H9 (cell line): ENCODE measurements around the gene TTC28. TPM values are rescaled to one million over a fixed set of nuclear protein-coding genes. Genes with fewer than 3 reads are reported as not detected.
A peak's percentile ranks its signal among the peaks of the same experiment; 100 is the strongest.

Experiments
- DNase-seq: peaks from one replicate; pipeline ENCODE4 v3.0.0-alpha.2; 2017
- H2AFZ ChIP-seq: one replicate; pipeline ENCODE4 v1.6.1; 2013; ENCODE audit warnings: mild to moderate bottlenecking, low read length, control low read depth, moderate library complexity
- H2AK5ac ChIP-seq: 2 replicates; pipeline ENCODE4 v1.6.1; 2013; ENCODE audit warnings: low read length, control low read depth, mixed read lengths; ENCODE audit not compliant: insufficient read length
- H2BK120ac ChIP-seq: one replicate; pipeline ENCODE4 v1.6.1; 2013; ENCODE audit warnings: low read depth, mild to moderate bottlenecking, low read length, control low read depth, inconsistent platforms; ENCODE audit not compliant: poor library complexity, severe bottlenecking
- H2BK12ac ChIP-seq: 2 replicates; pipeline ENCODE4 v1.6.1; 2013; ENCODE audit warnings: low read length, control low read depth, mixed read lengths, low read depth; ENCODE audit not compliant: insufficient read length
- H2BK15ac ChIP-seq: 2 replicates; pipeline ENCODE4 v1.6.1; 2013; ENCODE audit warnings: low read depth, low read length, control low read depth
- H2BK20ac ChIP-seq: one replicate; pipeline ENCODE4 v1.6.1; 2013; ENCODE audit warnings: low read depth, mild to moderate bottlenecking, low read length, control low read depth, inconsistent platforms; ENCODE audit not compliant: poor library complexity, severe bottlenecking
- H2BK5ac ChIP-seq: 2 replicates; pipeline ENCODE4 v1.6.1; 2013; ENCODE audit warnings: low read length, control low read depth, mixed read lengths; ENCODE audit not compliant: insufficient read length
- H3K14ac ChIP-seq: 2 replicates; pipeline ENCODE4 v1.6.1; 2013; ENCODE audit warnings: low read length, control low read depth; ENCODE audit not compliant: insufficient read depth
- H3K18ac ChIP-seq: 2 replicates; pipeline ENCODE4 v1.6.1; 2013; ENCODE audit warnings: low read depth, mild to moderate bottlenecking, mixed read lengths, low read length, control low read depth; ENCODE audit not compliant: insufficient read length
- H3K23ac ChIP-seq: 2 replicates; pipeline ENCODE4 v1.6.1; 2013; ENCODE audit warnings: low read length, control low read depth, mixed read lengths, low read depth; ENCODE audit not compliant: insufficient read length
- H3K23me2 ChIP-seq: 2 replicates; pipeline ENCODE4 v1.6.1; 2013; ENCODE audit warnings: low read depth, mild to moderate bottlenecking, mixed read lengths, low read length, control low read depth; ENCODE audit not compliant: insufficient read length, poor library complexity, severe bottlenecking
- H3K27ac ChIP-seq: 2 replicates; pipeline ENCODE4 v1.5.1; 2013; ENCODE audit warnings: low read length, control low read depth, mixed read lengths, low read depth; ENCODE audit not compliant: insufficient read length
- H3K27me3 ChIP-seq: 2 replicates; pipeline ENCODE4 v1.6.1; 2013; ENCODE audit warnings: low read length, control low read depth, inconsistent platforms; ENCODE audit not compliant: insufficient read depth
- H3K4ac ChIP-seq: 2 replicates; pipeline ENCODE4 v1.6.1; 2013; ENCODE audit warnings: low read depth, mild to moderate bottlenecking, control low read depth, inconsistent platforms, low read length, moderate library complexity
- H3K4me1 ChIP-seq: 2 replicates; pipeline ENCODE4 v1.6.1; 2013; ENCODE audit warnings: low read length, control low read depth, inconsistent platforms; ENCODE audit not compliant: insufficient read depth
- H3K4me2 ChIP-seq: 2 replicates; pipeline ENCODE4 v1.6.1; 2013; ENCODE audit warnings: low read length, control low read depth, mixed read lengths; ENCODE audit not compliant: insufficient read length, insufficient read depth
- H3K56ac ChIP-seq: 2 replicates; pipeline ENCODE4 v1.6.1; 2013; ENCODE audit warnings: low read depth, mild to moderate bottlenecking, mixed read lengths, low read length, control low read depth; ENCODE audit not compliant: insufficient read length
- H3K79me1 ChIP-seq: 2 replicates; pipeline ENCODE4 v1.6.1; 2013; ENCODE audit warnings: low read depth, mild to moderate bottlenecking, moderate library complexity, low read length, control low read depth, inconsistent platforms; ENCODE audit not compliant: insufficient read depth, poor library complexity, severe bottlenecking
- H3K79me2 ChIP-seq: 2 replicates; pipeline ENCODE4 v1.6.1; 2013; ENCODE audit warnings: low read length, control low read depth, inconsistent platforms; ENCODE audit not compliant: insufficient read depth
- H3K9ac ChIP-seq: 2 replicates; pipeline ENCODE4 v1.6.1; 2013; ENCODE audit warnings: low read length, control low read depth, mixed read lengths; ENCODE audit not compliant: insufficient read length; ENCODE audit errors: extremely low read depth
- H3K9me3 ChIP-seq: one replicate; pipeline ENCODE4 v1.6.1; 2013; ENCODE audit warnings: low read depth, low read length, inconsistent platforms; ENCODE audit not compliant: control insufficient read depth
- H3T11ph ChIP-seq: one replicate; pipeline ENCODE4 v1.6.1; 2013; ENCODE audit warnings: mild to moderate bottlenecking, low read length, control low read depth, inconsistent platforms
- H4K20me1 ChIP-seq: one replicate; pipeline ENCODE4 v1.6.1; 2013; ENCODE audit not compliant: control insufficient read depth, insufficient read length, insufficient read depth
- H4K5ac ChIP-seq: 2 replicates; pipeline ENCODE4 v1.6.1; 2013; ENCODE audit warnings: low read depth, mild to moderate bottlenecking, mixed read lengths, low read length, control low read depth; ENCODE audit not compliant: insufficient read length
- H4K8ac ChIP-seq: replicated peaks from 2 replicates; pipeline ENCODE4 v1.6.1; 2013; ENCODE audit warnings: low read length, control low read depth, mixed read lengths, low read depth; ENCODE audit not compliant: insufficient read length
- H4K91ac ChIP-seq: 2 replicates; pipeline ENCODE4 v1.6.1; 2013; ENCODE audit warnings: low read depth, mild to moderate bottlenecking, moderate library complexity, mixed read lengths, low read length, control low read depth; ENCODE audit not compliant: insufficient read length
- H3K27ac Mint-ChIP-seq, 3 experiments: 2 replicates in 2 of 3; 3 replicates in 1 of 3; pipeline ENCODE4 v1.8.0; 2020 to 2021; ENCODE audit warnings: mixed read lengths in 3 of 3, mild to moderate bottlenecking in 1 of 3, moderate library complexity in 1 of 3
- H3K27me3 Mint-ChIP-seq: 2 replicates; pipeline ENCODE4 v1.8.0; 2021; ENCODE audit warnings: low read depth, mild to moderate bottlenecking, moderate library complexity, mixed read lengths
- H3K36me3 Mint-ChIP-seq, 3 experiments: 2 replicates in 2 of 3; 3 replicates in 1 of 3; pipeline ENCODE4 v1.8.0; 2020 to 2021; ENCODE audit warnings: low read depth in 3 of 3, mixed read lengths in 3 of 3; ENCODE audit not compliant: insufficient read depth in 1 of 3
- H3K4me1 Mint-ChIP-seq, 2 experiments: 2 replicates each; pipeline ENCODE4 v1.8.0; 2020; ENCODE audit warnings: mixed read lengths in 2 of 2
- H3K4me3 Mint-ChIP-seq, 2 experiments: 2 replicates in 1 of 2; 3 replicates in 1 of 2; pipeline ENCODE4 v1.8.0; 2020 to 2021; ENCODE audit warnings: mild to moderate bottlenecking in 2 of 2, mixed read lengths in 2 of 2, moderate library complexity in 1 of 2
- H3K9me3 Mint-ChIP-seq, 2 experiments: 2 replicates in 1 of 2; 3 replicates in 1 of 2; pipeline ENCODE4 v1.8.0; 2020; ENCODE audit warnings: mild to moderate bottlenecking in 2 of 2, mixed read lengths in 2 of 2, moderate library complexity in 1 of 2
- CTCF ChIP-seq: fragments of 200-600 bp; sonication (generic); conservative IDR thresholded peaks from 3 replicates; pipeline ENCODE4 v1.8.0; 2021; ENCODE audit warnings: antibody characterized with exemption, mild to moderate bottlenecking
- WGBS: extraction: QIAGEN DNeasy Blood & Tissue Kit; methylation state at CpG from one replicate; pipeline ENCODE4 v1.1.7; 2013; ENCODE audit warnings: missing lambda C conversion rate, low lambda C conversion rate, mixed read lengths; ENCODE audit not compliant: insufficient read length; ENCODE audit errors: extremely low coverage; 5-methylcytosine and 5-hydroxymethylcytosine counted together
- total RNA-seq: library from RNA; stranded (reverse); gene quantifications from 2 replicates; pipeline ENCODE4 v1.2.1, GENCODE V29; 2021

Gene TTC28
- total RNA-seq, 1 experiment from 2014 or later = 13.6 TPM

DNA sequence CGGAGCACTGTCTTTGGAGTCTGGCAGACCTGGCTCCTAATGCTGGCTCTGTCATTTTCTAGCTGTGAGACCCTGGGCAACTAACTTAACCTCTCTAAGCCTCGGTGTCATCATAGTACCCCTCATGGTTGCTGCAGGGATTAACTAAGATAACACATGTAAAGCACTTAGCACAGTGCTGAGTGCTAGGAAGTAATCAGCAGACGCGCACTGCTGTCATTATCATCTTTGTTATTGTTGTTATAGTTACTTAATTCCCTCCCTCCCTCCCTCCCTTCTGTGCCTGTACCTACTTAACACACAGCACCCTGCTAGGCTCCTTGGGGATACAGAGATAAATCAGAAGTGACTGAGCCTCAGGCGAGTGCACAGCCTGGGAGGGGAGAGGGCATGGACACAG, 655.9 kb downstream of the TTC28 start:
- H3K27ac ChIP-seq = no peak overlapping the region
- H2BK15ac ChIP-seq = no peak overlapping the region
- H3K27me3 Mint-ChIP-seq = peaks cover 1% of the 10 kb centered on the region; the same call in 1 of the 2 replicates
- no peaks in the 10 kb centered on the region for H3K27me3 ChIP-seq
- DNase-seq = no peak
- no peak overlapping the region for H2BK120ac ChIP-seq
- H2BK20ac ChIP-seq = no peak overlapping the region
- no peaks in the 10 kb centered on the region for H3K79me2 ChIP-seq
- no peak overlapping the region for H2AFZ ChIP-seq
- no peak overlapping the region for H3K4me3 Mint-ChIP-seq
- H3K18ac ChIP-seq = no peak overlapping the region
- H3K79me1 ChIP-seq = no peaks in the 10 kb centered on the region
- H4K5ac ChIP-seq = no peak overlapping the region
- TF ChIP-seq CTCF = no peak
- H4K91ac ChIP-seq = no peak overlapping the region
- no peaks in the 10 kb centered on the region for H3K9me3 ChIP-seq
- H3K36me3 Mint-ChIP-seq = no peaks in the 10 kb centered on the region
- no peak overlapping the region for H3T11ph ChIP-seq
- no peaks in the 10 kb centered on the region for H3K23me2 ChIP-seq
- H4K20me1 ChIP-seq = no peaks in the 10 kb centered on the region
- no peak overlapping the region for H3K14ac ChIP-seq
- no peak overlapping the region for H2AK5ac ChIP-seq
- H3K23ac ChIP-seq = no peak overlapping the region
- no CpG with 5 or more reads among the region's 5 CpGs for WGBS
- no peak overlapping the region for H2BK5ac ChIP-seq
- H3K27ac Mint-ChIP-seq = peak overlapping the region in 1 of 3 experiments; percentile 73; a peak in 1 of 7 replicates
- no peak overlapping the region for H3K4me2 ChIP-seq
- no peaks in the 10 kb centered on the region; a peak in 1 of 5 replicates for H3K9me3 Mint-ChIP-seq
- H2BK12ac ChIP-seq = no peak overlapping the region
- H4K8ac ChIP-seq = no peak overlapping the region
- H3K4ac ChIP-seq = no peak overlapping the region
- H3K4me1 Mint-ChIP-seq = peaks cover 5 to 12% of the 10 kb centered on the region in 2 experiments
- H3K56ac ChIP-seq = no peak overlapping the region
- H3K4me1 ChIP-seq = no peaks in the 10 kb centered on the region
- no peak overlapping the region for H3K9ac ChIP-seq
